BJ (cell line): Measurements from ENCODE around the gene RBM39. TPM values are rescaled to one million over a fixed set of nuclear protein-coding genes. Genes with fewer than 3 reads are reported as not detected.
A peak's percentile ranks its signal among the peaks of the same experiment; 100 is the strongest.
"Not testable (repeated sequence)": the region's sequence is repeated elsewhere in the genome, so short reads cannot be mapped to it uniquely, and the experiment has no call there.

ENCODE experiments used
- CTCF ChIA-PET: fragments of 350-600 bp; formaldehyde crosslinking; extraction: SDS; loops from one replicate; lab custom pipeline; 2021; ENCODE audit warnings: antibody characterized with exemption, inconsistent platforms; lab: Yijun Ruan, JAX
- POLR2A ChIA-PET: fragments of 300-600 bp; sonication (Branson Sonifier 250); formaldehyde crosslinking; extraction: SDS; loops from one replicate; lab custom pipeline; 2021; ENCODE audit warnings: antibody characterized with exemption; lab: Charles Lee
- DNase-seq: peaks from one replicate; pipeline ENCODE4 v3.0.0-alpha.2; 2011; ENCODE audit warnings: low read depth
- H3K27me3 ChIP-seq: 2 replicates; pipeline ENCODE4 v1.6.0; 2011; ENCODE audit warnings: low read length; ENCODE audit not compliant: control insufficient read depth, insufficient read depth
- H3K36me3 ChIP-seq: 2 replicates; pipeline ENCODE4 v1.5.1; 2011; ENCODE audit warnings: low read length; ENCODE audit not compliant: control insufficient read depth, insufficient read depth
- H3K4me3 ChIP-seq: 2 replicates; pipeline ENCODE4 v1.5.1; 2011; ENCODE audit warnings: low read depth, mild to moderate bottlenecking, control low read depth, low read length
- CTCF ChIP-seq: IDR thresholded peaks from 2 replicates; pipeline ENCODE4 v1.5.1; 2011; ENCODE audit warnings: low read depth, mild to moderate bottlenecking, control low read depth, inconsistent platforms, low read length, moderate library complexity; ENCODE audit not compliant: insufficient read depth
- polyA minus RNA-seq: library from RNA; depleted of rRNA, polyadenylated mRNA; stranded (reverse); fragments of >200 nt; gene quantifications from 2 replicates; pipeline ENCODE4 v1.2.3, GENCODE V29; 2011; rRNA and poly(A)+ RNA removed
- polyA plus RNA-seq: library from polyadenylated mRNA; depleted of rRNA; stranded (reverse); fragments of >200 nt; gene quantifications from 2 replicates; pipeline ENCODE4 v1.2.3, GENCODE V29; 2011; rRNA removed

RBM39 gene
- polyA plus RNA-seq (63.5 and 107 TPM in 2 replicates), polyA minus RNA-seq (73.8 and 98.4 TPM in 2 replicates)

GRCh38 chr20:35741892-35742740, at the start of gene RBM39:
Gene RBM39 (minus strand): TSS chr20:35742260. CDS start chr20:35740874, 1,386 bp downstream.
- H3K36me3 ChIP-seq: peaks cover 7% of the 10 kb centered on the region
- peak; percentile 99 for DNase-seq
- no peaks in the 10 kb centered on the region for H3K27me3 ChIP-seq
- peak; percentile 60 for TF ChIP-seq CTCF
- CTCF ChIA-PET: interaction anchor here (0.6 to 2.4 kb wide), 14 partner anchors 14 to 396 kb away, joined by 3 to 8 read pairs (median 4); partner anchors contain the start of genes PHF20 and SCAND1
- H3K4me3 ChIP-seq: peak within 1 kb of the TSS; percentile 77
- POLR2A ChIA-PET: interaction anchor here (0.6 to 1.7 kb wide), 12 partner anchors 13 to 548 kb away, joined by 3 to 21 read pairs (median 4); partner anchors contain the start of genes SCAND1 and SPAG4

GRCh38 chr20:35791821-35792220, 49.8 kb upstream of the RBM39 start:
- H3K27me3 ChIP-seq: no peaks in the 10 kb centered on the region
- TF ChIP-seq CTCF: no peak
- ChIA-PET CTCF (no interaction called here), POLR2A (interaction anchor here (0.5 to 1.2 kb wide), 2 partner anchors 10 to 52 kb away, joined by 4 to 8 read pairs; no protein-coding TSS in a partner anchor)
- H3K36me3 ChIP-seq: no peaks in the 10 kb centered on the region
- peak; percentile 96 for DNase-seq
- H3K4me3 ChIP-seq: no peak overlapping the region

- Histone ChIP-seq H3K27me3 (no peaks in the 10 kb centered on the region), H3K36me3 (no peaks in the 10 kb centered on the region), H3K4me3 (no peak overlapping the region)
- ChIA-PET POLR2A (interaction anchor here (0.5 to 1.2 kb wide), 2 partner anchors 9 to 51 kb away, joined by 4 to 8 read pairs; no protein-coding TSS in a partner anchor), CTCF (no interaction called here)
- DNase-seq: no peak
- TF ChIP-seq CTCF: no peak
Measured at GRCh38 chr20:35791097-35791496, 49.0 kb upstream of the RBM39 start.

GRCh38 chr20:35788796-35789195, 46.7 kb upstream of the RBM39 start:
- ChIA-PET POLR2A (no interaction called here), CTCF (interaction anchor here (0.7 kb wide), 1 partner anchor 176 kb away, joined by 4 read pairs; no protein-coding TSS in a partner anchor)
- TF ChIP-seq CTCF: no peak
- Histone ChIP-seq H3K27me3 (no peaks in the 10 kb centered on the region), H3K4me3 (no peak overlapping the region), H3K36me3 (no peaks in the 10 kb centered on the region)
- DNase-seq: no peak

- H3K27me3 ChIP-seq, DNase-seq, H3K4me3 ChIP-seq, CTCF ChIA-PET, H3K36me3 ChIP-seq: not testable (repeated sequence)
- POLR2A ChIA-PET: interaction anchor here (0.6 kb wide), 1 partner anchor 45 kb away, joined by 4 read pairs; no protein-coding TSS in a partner anchor
Measured at GRCh38 chr20:35785541-35785940, 43.5 kb upstream of the RBM39 start.

GRCh38 chr20:35783811-35784210, 41.8 kb upstream of the RBM39 start:
- POLR2A ChIA-PET, H3K4me3 ChIP-seq, H3K27me3 ChIP-seq, CTCF ChIA-PET, DNase-seq, H3K36me3 ChIP-seq: not testable (repeated sequence)
